Mucosa of descending colon (tissue), 3 donors: ENCODE data around the gene HEXIM2. TPM values are rescaled to one million over a fixed set of nuclear protein-coding genes. Genes with fewer than 3 reads are reported as not detected.

Source experiments
- ATAC-seq: fragments of 200-7000 bp; cut with Tn5 transposase; one replicate; pipeline ENCODE4 v1.9.1; 2020; ENCODE audit warnings: mild to moderate bottlenecking, moderate library complexity
- DNase-seq, 3 donors: peaks; one replicate each; pipeline ENCODE4 v3.0.0-alpha.2; 2020
- H3K36me3 ChIP-seq: fragments of 200-600 bp; one replicate; pipeline ENCODE4 v1.8.0; 2021; ENCODE audit warnings: low read depth, mild to moderate bottlenecking
- H3K4me1 ChIP-seq: fragments of 200-600 bp; one replicate; pipeline ENCODE4 v1.8.0; 2021; ENCODE audit warnings: low read depth, mild to moderate bottlenecking
- H3K4me3 ChIP-seq: fragments of 200-600 bp; one replicate; pipeline ENCODE4 v1.8.0; 2021; ENCODE audit warnings: mild to moderate bottlenecking
- H3K9me3 ChIP-seq: fragments of 200-600 bp; one replicate; pipeline ENCODE4 v1.8.0; 2021; ENCODE audit warnings: mild to moderate bottlenecking
- intact Hi-C, 2 donors: fragments of 100-400 bp; cut with DNase I in 1 of 2; cut with micrococcal nuclease in 1 of 2; formaldehyde crosslinking; loops; one replicate each; pipeline versions ENCODE4 v1.11.0 to v1.11.1; 2022; cut with DNase I, micrococcal nuclease
- total RNA-seq, 3 donors: library from RNA; stranded (reverse); fragmentation: NEBNext Ultra II Directional in 2 of 3; extraction: Animal tissue kit (Norgen Biotek cat#: 25700) in 2 of 3; gene quantifications; one replicate each; pipeline versions ENCODE4 v1.2.1 to v1.2.4, GENCODE V29; 2021 to 2023
- TF ChIP-seq, protein P1 (sequence below): fragments of 200-600 bp; IDR thresholded peaks from one replicate; pipeline ENCODE4 v1.8.0; 2022; ENCODE audit warnings: antibody characterized with exemption, mild to moderate bottlenecking
- donor health status: DM: no; HTN: no; CAD: no; lungs with moderate emphysema.
- donor health status: DM: no; HTN: no; CAD: no.
- donor health status: DM: no; HTN: yes; CAD: no.

HEXIM2 gene
- total RNA-seq, 3 donors from 2014 or later = 3.9 to 9.6 (median 4.5) TPM

DNA sequence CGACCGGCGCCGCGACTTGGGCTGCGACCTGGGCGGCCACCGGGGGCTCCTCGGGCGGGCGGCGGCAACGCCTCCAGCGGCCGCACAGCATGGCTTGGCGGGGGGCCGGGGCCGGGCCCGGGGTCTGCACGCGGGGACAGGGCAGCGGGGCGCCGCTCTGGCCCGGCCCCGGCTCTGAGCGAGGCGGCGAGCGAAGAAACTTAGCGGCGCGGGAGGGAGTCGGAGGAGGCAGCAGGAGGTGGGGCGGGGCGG lies 29.4 kb upstream of the HEXIM2 start, which contains the start of gene PLCD3:
Gene PLCD3 (minus strand): TSS at position 196 of the 252 bp plus-strand sequence. CDS start 105 bp downstream, at position 91.
- H3K4me1 ChIP-seq = peaks cover 51% of the 10 kb centered on the region
- intact Hi-C loops = loop anchor here in 1 of 2 donors (10.0 kb wide), 1 partner anchor 63 kb away; no protein-coding TSS in a partner anchor

DNA sequence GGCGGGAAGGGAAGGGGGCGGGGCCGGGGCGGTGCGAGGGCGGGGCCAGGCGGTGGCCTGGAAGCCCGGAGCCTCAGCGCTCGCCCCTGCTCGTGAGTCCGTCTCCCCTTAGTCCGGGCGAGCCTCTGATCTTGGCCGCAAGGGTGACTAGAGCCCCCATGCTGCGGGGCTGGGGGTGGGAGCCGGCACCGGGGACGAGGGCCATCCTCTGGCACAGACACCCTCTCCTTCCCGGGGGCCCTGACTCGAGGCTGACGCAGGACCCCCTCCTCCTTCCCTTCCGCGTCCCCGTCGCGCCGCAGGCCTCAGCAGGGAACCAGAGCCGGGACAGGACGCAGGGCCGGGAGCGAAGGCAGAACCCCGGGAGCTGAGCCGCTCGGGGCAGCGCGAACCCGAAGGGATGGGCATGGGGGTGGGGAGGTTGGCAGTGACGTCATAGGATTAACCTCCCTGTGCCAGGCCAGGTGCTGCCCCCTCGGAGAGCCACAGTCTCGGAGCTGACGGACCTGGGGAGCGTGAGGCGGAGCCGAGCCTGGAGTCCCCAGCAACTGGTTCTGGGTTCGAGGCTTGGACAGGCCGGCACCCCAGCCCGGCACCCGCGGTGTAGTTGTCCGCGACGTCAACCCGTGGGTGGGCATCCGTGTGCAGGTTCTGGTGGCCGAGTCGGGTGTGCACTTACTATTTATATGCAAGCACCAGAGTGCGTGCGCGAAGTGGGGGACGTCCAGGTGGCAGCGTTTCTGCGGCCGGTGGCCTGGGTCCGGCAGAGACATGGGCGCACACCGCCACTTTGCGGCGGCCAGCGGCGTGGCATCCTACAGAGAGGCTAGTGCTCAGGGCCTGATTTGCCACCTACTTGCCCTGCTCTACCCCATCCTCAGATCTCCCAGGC lies 28.9 kb upstream of the HEXIM2 start:
- intact Hi-C loops = loop anchor here in 1 of 2 donors (10.0 kb wide), 1 partner anchor 62 kb away; no protein-coding TSS in a partner anchor
- DNase-seq = peak; percentile 87 to 91 (median 91)
- TF ChIP-seq, protein P1, sequence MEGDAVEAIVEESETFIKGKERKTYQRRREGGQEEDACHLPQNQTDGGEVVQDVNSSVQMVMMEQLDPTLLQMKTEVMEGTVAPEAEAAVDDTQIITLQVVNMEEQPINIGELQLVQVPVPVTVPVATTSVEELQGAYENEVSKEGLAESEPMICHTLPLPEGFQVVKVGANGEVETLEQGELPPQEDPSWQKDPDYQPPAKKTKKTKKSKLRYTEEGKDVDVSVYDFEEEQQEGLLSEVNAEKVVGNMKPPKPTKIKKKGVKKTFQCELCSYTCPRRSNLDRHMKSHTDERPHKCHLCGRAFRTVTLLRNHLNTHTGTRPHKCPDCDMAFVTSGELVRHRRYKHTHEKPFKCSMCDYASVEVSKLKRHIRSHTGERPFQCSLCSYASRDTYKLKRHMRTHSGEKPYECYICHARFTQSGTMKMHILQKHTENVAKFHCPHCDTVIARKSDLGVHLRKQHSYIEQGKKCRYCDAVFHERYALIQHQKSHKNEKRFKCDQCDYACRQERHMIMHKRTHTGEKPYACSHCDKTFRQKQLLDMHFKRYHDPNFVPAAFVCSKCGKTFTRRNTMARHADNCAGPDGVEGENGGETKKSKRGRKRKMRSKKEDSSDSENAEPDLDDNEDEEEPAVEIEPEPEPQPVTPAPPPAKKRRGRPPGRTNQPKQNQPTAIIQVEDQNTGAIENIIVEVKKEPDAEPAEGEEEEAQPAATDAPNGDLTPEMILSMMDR = peak; percentile 75
- peak; percentile 60 for ATAC-seq
- Histone ChIP-seq H3K9me3 (no peaks in the 10 kb centered on the region), H3K36me3 (no peaks in the 10 kb centered on the region), H3K4me3 (peak overlapping the region; percentile 81), H3K4me1 (peaks cover 48% of the 10 kb centered on the region)

More for the DNA sequence above, 29.4 kb upstream of the HEXIM2 start, which contains the start of gene PLCD3:
- H3K36me3 ChIP-seq = no peaks in the 10 kb centered on the region
- DNase-seq (peak in 1 of 3 donors; percentile 86), ATAC-seq (no peak)
- H3K9me3 ChIP-seq = no peaks in the 10 kb centered on the region
- peak within 1 kb of the TSS; percentile 81 for H3K4me3 ChIP-seq
- TF ChIP-seq, protein P1 = no peak

DNA sequence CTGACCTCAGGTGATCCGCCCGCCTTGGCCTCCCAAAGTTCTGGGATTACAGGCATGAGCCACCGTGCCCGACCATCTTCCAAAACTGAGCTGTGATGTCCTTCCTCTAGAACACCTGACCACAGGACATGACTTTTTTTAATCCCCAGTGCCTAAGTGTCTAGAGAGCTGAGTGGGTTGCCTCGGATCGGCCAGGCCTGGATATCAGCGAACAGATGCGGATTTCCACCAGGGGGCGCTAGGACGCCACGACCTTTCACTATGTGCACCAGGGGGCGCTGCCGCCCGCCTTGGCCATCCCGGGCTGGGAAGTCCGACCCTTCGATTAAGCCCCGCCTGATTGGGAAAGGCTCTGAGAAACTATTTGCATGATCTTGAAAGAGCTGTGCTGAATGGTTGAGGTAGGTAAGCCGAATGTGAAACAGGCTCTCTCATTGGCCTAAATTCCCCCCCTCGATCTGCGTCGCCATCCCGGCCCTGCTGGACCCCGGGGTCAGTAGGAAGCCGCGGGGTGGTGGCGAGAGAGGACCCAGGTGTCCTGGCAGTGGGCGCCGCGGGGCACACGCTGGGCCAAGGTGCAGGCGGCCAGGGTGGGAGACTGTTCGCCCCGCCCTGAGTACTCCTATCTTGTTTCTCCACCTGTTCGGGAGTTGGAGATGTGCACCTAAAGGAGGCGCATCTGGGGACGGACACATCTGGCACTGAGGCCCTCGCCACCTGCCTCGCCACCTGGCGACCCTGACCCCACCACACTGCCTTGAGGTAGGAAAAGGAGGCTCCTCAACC lies 26.3 kb upstream of the HEXIM2 start, which contains the start of gene ACBD4:
Gene ACBD4 (plus strand): TSS at position 496 of the 786 bp plus-strand sequence. CDS start 458 bp downstream, outside the sequence.
- ATAC-seq (peak; percentile 84), DNase-seq (peak; percentile 95 to 98 (median 97))
- intact Hi-C loops = loop anchor here (2.0 to 10.0 kb wide), 2 partner anchors 59 to 61 kb away; no protein-coding TSS in a partner anchor
- Histone ChIP-seq H3K4me1 (peaks cover 28% of the 10 kb centered on the region), H3K9me3 (no peaks in the 10 kb centered on the region), H3K36me3 (no peaks in the 10 kb centered on the region), H3K4me3 (peak within 1 kb of the TSS; percentile 44)
- TF ChIP-seq, protein P1 = peak; percentile 99

DNA sequence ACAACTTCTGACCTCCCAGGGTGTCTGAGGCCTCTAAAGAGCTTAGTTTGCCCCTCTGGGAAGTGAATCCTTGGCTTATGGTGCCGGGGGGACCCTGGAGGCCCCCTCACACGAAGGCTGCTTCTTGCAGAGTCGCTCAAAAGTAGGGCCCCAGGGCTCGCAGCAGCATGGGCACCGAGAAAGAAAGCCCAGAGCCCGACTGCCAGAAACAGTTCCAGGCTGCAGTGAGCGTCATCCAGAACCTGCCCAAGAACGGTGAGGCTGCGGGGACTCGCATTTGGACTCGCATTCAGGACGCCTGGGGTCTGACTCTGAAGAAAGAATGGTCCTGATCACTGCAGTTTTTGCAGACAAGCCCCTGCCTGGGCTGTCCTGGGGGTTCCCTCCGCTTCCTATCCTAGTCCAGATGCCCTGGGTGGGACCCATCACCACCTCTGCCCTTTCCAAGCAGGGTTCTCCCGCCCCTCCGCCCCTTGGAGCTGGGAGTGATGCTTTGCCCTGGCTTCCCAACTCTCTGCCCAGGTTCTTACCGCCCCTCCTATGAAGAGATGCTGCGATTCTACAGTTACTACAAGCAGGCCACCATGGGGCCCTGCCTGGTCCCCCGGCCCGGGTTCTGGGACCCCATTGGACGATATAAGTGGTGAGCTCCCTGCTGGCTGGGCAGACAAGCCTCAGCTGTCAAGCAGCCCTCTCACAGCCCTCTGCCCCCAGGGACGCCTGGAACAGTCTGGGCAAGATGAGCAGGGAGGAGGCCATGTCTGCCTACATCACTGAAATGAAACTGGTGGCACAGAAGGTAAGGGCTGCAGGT lies 25.5 kb upstream of the HEXIM2 start:
- DNase-seq = no peak
- intact Hi-C loops = loop anchor here (2.0 to 10.0 kb wide), 2 partner anchors 59 to 61 kb away; no protein-coding TSS in a partner anchor
- peaks cover 24% of the 10 kb centered on the region for H3K4me1 ChIP-seq
- no peak for ATAC-seq
- TF ChIP-seq, protein P1 = no peak
- no peaks in the 10 kb centered on the region for H3K36me3 ChIP-seq
- no peaks in the 10 kb centered on the region for H3K9me3 ChIP-seq
- H3K4me3 ChIP-seq = peak overlapping the region; percentile 44
